Inflammatory macrophage treated with lipopolysaccharide for 1 hour (primary cell): ENCODE data around the gene PIMREG.
A peak's percentile ranks its signal among the peaks of the same experiment; 100 is the strongest.
"Not testable (repeated sequence)": the region's sequence is repeated elsewhere in the genome, so short reads cannot be mapped to it uniquely, and the experiment has no call there.

Experiments used
- DNase-seq, 2 donors: peaks; one replicate each; pipeline ENCODE4 v3.0.0-alpha.2; 2020 to 2022

The PIMREG gene

GRCh38 chr17:6479622-6480302, 35.5 kb downstream of the PIMREG start:
- no peak for DNase-seq

DNA sequence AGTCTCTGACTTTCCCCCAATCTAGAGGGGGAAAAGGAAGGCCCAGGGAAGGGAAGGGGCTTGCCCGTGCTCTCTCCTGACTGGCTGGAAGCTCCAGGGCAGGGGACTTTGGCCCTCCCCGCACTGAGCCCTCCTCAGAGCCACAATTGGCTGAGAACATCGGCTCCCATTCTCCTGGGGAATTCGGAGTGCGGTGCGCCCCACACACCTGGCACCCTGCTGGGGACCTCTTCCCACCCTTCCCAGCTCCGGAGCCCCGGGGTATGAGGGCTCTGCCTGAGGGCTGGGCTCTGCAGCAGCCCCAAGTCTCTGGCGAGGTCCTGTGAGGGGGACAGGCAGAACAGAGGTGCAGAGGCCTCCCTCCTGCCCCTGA, 36.0 kb downstream of the PIMREG start:
- DNase-seq = no peak

GRCh38 chr17:6482105-6482455, 37.8 kb downstream of the PIMREG start:
- DNase-seq = no peak

- not testable (repeated sequence) for DNase-seq
Measured at GRCh38 chr17:6482796-6483195, 38.5 kb downstream of the PIMREG start.

- DNase-seq = no peak
Measured at GRCh38 chr17:6483507-6483906, 39.3 kb downstream of the PIMREG start.

DNA sequence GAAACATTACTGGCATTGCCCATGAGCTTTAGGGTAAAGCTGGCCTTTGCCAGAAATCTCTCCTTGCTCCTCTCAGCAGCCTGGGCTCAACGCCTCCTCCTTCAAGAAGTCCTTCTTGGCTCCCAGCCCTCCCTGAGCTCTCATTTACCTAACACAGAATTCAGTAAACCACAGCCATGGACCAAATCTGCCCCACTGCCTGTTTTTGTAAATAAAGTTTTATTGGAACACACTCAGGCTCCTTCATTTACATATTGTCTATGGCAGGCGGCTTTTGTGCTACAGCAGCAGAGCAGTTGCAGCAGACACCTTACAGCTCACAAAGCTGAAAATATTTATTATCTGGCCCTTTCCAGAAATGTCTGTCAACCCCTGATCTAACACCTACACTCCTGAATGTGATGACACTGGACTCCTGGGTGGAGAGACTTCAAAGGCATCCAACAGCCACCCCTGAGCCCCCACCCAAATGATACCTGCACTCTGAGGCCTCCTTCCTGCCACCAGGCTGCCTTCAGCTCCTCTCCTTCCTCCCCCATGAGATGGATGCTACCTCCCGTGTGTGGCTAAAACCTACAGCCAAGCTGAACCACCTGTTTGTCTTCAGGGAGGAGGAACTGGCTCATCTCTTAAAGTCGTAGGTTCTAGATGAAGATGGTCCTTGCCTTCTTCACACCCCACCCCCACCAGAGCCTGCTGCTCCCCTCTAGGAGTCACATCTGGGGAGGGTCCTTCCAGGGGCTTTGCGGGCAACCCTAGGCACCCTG, 41.6 kb downstream of the PIMREG start:
- DNase-seq = no peak

DNA sequence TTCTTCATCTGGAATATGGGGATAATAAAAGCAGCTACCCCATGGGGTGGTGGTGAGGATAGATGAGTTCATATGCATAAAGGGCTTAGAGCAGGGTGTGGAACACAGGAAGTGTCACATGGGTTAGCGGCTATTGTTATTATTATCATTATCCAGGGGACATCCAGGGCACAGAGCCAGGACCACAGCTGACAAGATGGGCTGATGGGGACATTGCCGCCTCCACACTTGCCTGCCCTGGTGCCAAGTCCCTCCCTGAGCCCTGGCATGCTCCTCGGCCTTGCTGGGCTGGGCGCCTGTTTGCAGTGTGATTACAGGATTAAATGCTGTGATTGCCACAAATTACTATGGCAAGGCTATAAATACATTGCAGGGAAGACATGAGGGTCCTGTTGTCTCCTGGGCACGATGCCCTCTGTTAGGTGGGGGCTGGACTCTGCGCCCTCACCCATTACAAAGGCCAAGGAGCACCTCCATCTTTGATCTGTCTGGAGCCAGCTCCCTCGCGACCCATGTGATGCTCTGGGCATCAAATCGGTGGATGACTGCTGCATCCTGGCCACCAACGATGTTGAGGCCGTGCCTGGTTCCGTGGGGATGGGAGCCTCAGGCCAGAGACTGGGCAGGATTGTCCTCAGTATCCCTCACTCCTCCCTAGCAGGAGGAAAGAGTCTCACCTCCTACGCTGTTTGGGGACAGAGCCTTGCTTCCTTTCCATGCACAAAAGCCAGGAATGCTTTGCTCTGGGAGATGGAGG, 43.2 kb downstream of the PIMREG start:
- no peak for DNase-seq

GRCh38 chr17:6488008-6488539, 43.8 kb downstream of the PIMREG start:
- DNase-seq = no peak

GRCh38 chr17:6489016-6489550, 44.8 kb downstream of the PIMREG start:
- no peak for DNase-seq

DNA sequence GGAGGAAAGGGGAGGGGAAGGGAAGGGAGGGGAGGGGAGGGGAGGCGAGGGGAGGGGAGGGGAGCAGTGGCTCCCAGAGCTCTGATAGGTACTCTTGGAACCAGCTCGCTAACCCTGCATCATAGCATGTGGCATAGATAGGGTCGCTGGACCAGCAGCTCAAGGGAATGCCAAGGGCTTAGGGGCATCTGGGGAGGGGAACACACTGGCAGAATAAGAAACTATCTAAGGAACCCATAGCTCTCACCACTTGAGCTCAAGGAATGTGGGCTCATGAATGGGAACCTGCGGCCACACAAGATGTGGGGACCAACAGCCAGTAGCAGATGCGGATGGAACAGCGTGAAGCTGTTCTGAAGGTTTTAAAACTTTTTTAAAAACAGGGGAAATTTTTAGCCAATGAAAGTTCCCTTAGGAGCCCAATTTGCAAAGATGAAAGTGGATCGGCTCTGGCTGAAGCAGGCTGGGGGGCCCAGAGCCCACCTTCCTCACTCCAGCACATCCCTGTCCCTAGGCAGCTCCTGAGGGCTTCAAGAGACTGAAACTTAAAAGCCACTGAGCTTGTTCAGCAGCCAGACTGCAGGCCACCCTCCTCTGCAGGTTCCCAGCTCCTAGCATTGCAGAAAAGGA, 46.9 kb downstream of the PIMREG start:
- no peak for DNase-seq

DNA sequence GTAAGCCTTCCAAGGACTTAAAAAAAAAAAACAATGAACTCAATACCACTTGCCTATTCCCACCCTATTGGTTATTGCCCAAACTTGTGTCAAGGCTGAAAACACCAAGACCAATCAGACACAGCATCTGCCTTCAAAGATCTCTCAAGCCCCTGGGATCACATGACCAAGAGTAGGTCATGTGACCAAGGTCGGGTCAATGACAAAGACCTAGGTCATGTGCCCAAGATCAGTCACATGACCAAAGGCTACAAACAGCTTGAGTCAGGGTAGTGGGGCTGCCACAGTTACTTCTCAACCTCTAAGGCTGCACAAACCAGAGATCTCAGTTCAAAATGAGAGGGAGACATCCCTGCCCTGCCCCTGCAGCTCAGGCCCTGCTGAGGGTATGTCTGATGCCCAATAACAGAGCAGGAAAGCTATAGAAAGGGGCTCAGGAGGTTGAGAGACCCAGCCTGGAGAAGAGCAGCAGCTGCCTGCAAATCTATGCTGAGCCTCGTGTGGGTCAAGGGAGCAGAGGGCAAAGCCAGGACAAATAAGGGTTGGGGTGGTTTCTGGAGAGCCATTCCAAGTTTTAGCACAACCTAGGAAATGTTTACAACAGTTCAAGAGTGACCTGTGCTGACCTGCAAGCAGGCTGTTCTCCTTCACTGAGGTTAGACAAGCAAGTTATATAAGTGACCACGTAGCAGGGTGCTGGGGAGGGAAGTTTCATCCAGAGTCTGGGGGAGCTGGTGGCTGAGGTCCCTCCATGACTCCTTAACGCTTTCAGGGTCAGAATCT, 48.8 kb downstream of the PIMREG start:
- DNase-seq = no peak

DNA sequence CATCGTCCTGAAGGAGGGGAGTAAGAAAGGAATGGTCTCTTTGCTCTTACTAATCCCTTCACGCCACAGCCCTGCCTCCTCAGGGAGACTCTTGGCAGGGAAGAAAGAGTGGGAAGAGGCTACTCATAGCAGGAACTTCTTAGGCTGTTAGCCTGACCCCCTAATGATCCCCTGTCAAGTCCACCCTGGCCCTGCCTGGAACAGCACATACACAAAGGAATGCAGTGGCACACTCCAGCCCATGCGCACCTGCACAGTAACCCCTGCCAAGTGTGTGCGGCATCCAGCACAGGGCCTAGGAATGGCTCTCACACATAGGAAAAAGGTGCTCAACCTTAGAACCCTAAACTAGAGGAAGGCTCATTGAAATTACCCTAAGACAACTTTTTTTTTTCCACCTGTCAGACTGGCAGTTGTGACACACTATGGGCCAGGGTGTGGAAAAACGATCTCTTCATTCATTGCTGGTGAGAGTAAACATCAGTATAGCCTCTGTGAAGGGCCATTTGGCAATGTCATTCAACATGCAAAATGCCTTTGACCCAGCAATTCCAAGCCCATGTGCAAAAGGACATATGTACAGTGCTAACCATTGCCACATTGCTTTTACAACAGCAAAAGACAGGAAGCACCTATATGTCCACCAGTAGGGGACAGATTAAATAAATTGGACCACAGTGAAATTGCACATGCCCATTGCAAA, 50.1 kb downstream of the PIMREG start:
- no peak for DNase-seq

DNA sequence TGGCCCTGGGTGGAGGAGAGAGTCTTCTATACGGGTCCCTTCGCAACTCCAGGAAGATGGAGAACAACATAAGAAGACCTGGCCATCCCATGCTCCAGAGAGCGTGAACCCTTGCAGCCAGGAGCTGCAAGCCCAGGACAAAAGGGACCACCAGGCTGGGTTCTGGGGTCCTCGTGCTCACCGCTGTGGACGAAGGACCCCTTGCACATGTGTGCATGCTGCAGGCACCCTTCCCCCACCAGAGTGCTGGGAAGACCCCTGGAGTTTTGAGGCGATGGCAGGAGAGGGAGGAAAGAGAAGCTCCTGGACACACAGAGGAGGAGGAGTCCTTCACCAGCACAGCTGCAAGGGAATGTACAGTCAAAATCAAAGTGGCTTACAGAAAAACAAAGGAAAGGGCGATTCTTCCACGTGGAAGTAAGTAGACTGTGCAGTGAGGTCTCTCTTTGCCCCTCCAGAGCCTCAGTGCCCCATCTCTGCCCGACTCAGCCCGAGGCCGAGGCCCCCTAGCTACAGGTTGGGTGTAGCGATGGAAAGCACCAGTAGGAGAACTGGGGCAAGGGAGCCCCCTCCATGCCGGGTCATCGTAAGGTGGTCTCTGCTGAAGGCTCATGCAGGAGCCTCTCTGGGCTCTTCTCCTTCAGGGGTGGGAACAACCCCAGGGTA, 51.3 kb downstream of the PIMREG start:
- no peak for DNase-seq

DNA sequence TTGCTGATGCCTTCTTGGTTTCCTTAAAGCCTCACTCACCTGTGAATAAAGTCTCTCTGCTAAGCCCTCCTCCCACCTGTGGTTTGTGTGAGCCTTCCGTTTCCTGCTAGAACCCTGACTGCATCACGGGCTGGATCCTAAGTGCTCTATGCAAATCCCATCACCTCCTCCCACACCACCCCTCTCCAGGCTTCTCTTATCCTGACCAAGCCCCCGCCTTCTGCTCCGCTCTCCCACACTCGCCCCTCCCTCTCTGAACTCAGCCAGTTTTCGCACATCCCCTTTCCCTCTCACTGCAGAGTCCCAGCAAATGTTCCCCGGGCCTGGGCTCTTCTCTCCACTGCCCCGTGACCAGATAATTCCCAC, 51.8 kb downstream of the PIMREG start:
- DNase-seq = peak; percentile 38 to 75

- peak in 1 of 2 donors; percentile 16 for DNase-seq
Measured at GRCh38 chr17:6496640-6497441, 52.6 kb downstream of the PIMREG start.

- no peak for DNase-seq
Measured at GRCh38 chr17:6497496-6498221, 53.4 kb downstream of the PIMREG start.

- no peak for DNase-seq
Measured at GRCh38 chr17:6498356-6498755, 54.1 kb downstream of the PIMREG start.

DNA sequence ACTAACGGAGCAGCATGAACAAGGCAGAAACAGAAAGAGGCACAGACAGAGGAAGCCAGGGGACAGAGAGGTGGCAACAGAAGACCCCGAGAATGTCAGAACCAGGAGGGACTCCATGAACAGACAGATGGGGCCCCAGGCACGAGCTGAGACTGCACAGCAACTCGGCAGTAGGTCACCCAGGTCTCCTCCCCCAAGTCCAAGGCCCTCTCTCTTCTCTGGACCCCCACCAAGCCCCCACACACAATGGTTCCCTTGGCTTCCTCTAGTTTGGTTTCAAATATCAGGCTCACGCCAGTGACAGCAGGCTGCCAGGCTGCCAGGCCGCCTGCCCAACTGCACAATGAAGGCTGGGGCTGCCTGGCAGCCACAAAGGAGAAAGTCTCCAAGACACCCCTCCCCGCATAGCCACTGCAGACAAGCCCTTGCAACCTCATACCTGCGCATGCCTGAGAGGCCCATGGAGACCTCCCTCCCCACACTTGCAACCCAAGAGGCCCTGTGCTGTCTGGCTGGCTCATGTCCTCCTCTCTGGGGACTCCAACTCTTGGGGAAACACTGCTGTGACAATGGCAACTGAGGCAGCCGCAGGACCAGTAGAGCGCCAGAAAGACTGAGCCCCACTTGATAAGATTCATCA, 54.8 kb downstream of the PIMREG start:
- no peak for DNase-seq
